Endodermal cell (in vitro differentiated cells): ENCODE results near the gene AWAT2. TPM values are rescaled to one million over a fixed set of nuclear protein-coding genes. Genes with fewer than 3 reads are reported as not detected.
A peak's percentile ranks its signal among the peaks of the same experiment; 100 is the strongest.

Source experiments
- DNase-seq: peaks from one replicate; pipeline ENCODE4 v3.0.0-alpha.2; 2017
- H3K27ac ChIP-seq: 2 replicates; pipeline ENCODE4 v1.5.1; 2013; ENCODE audit warnings: mild to moderate bottlenecking, low read depth, low read length, moderate library complexity
- H3K27me3 ChIP-seq: 2 replicates; pipeline ENCODE4 v1.6.1; 2013; ENCODE audit warnings: mild to moderate bottlenecking, low read length, moderate library complexity; ENCODE audit not compliant: insufficient read depth, control insufficient read depth, poor library complexity, severe bottlenecking
- H3K36me3 ChIP-seq: 2 replicates; pipeline ENCODE4 v1.7.0; 2013; ENCODE audit warnings: mild to moderate bottlenecking, low read length, moderate library complexity; ENCODE audit not compliant: control insufficient read depth, insufficient read depth
- H3K4me1 ChIP-seq: one replicate; pipeline ENCODE4 v1.7.0; 2013; ENCODE audit warnings: low read length; ENCODE audit not compliant: control insufficient read depth, insufficient read depth
- H3K4me3 ChIP-seq: 2 replicates; pipeline ENCODE4 v1.5.1; 2013; ENCODE audit warnings: mild to moderate bottlenecking, low read length, moderate library complexity
- H3K9ac ChIP-seq: 2 replicates; pipeline ENCODE4 v1.6.1; 2013; ENCODE audit warnings: mild to moderate bottlenecking, low read length, moderate library complexity; ENCODE audit not compliant: poor library complexity, severe bottlenecking; ENCODE audit errors: extremely low read depth
- H3K9me3 ChIP-seq: 2 replicates; pipeline ENCODE4 v1.6.1; 2013; ENCODE audit warnings: mild to moderate bottlenecking, low read length, moderate library complexity; ENCODE audit not compliant: control insufficient read depth
- H3K27ac Mint-ChIP-seq: 2 replicates; pipeline ENCODE4 v1.8.0; 2020; ENCODE audit warnings: mixed read lengths
- H3K27me3 Mint-ChIP-seq: 2 replicates; pipeline ENCODE4 v1.8.0; 2021; ENCODE audit warnings: mild to moderate bottlenecking, mixed read lengths; ENCODE audit not compliant: insufficient read depth
- H3K36me3 Mint-ChIP-seq: 2 replicates; pipeline ENCODE4 v1.8.0; 2020; ENCODE audit warnings: low read depth, mixed read lengths
- H3K4me1 Mint-ChIP-seq: 2 replicates; pipeline ENCODE4 v1.8.0; 2020; ENCODE audit warnings: mixed read lengths
- H3K4me3 Mint-ChIP-seq: 2 replicates; pipeline ENCODE4 v1.8.0; 2020; ENCODE audit warnings: mild to moderate bottlenecking, moderate library complexity, mixed read lengths
- H3K9me3 Mint-ChIP-seq: 2 replicates; pipeline ENCODE4 v1.8.0; 2020; ENCODE audit warnings: mild to moderate bottlenecking, mixed read lengths
- WGBS, 2 experiments: methylation state at CpG; one replicate each; pipeline versions ENCODE4 v1.1.5 to v1.1.7; 2013; ENCODE audit warnings: missing lambda C conversion rate in 2 of 2, mixed read lengths in 1 of 2; ENCODE audit not compliant: insufficient coverage in 1 of 2, insufficient read length in 1 of 2; 5-methylcytosine and 5-hydroxymethylcytosine counted together
- total RNA-seq, 2 donors: library from RNA; stranded (reverse); fragmentation: NEBNext Ultra II Directional in 1 of 2; extraction: Animal tissue kit (Norgen Biotek cat#: 25700) in 1 of 2; gene quantifications; 2 replicates in 1 of 2; 3 replicates in 1 of 2; pipeline ENCODE4 v1.2.1, GENCODE V29; 2021
- TF ChIP-seq, protein P1 (sequence below): fragments of 200-600 bp; sonication (generic); conservative IDR thresholded peaks from 2 replicates; pipeline ENCODE4 v1.5.0; 2021; ENCODE audit warnings: antibody characterized with exemption, mild to moderate bottlenecking

The AWAT2 gene
- total RNA-seq, 2 donors from 2014 or later: not detected

DNA sequence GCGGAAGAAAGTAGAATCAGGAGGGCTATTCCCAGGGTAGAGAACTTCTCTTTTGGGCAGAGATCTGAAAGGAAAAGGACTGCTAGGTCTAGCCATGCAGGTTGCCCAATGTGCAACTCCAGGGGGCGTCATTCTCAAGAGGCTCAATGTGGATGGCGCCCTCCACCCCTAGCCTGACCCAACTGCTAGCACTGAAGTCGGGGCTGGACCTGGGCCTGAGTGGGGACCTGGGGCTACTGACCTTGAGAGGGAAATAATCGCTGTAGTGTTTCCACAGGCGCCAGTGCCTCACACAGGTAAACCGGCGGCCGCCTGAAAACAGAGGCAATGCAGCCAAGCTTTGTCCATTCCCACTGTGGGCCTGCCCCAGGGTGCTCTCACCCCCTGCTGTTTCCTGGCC, 6.1 kb downstream of the AWAT2 start:
- Histone ChIP-seq H3K9me3 (no peaks in the 10 kb centered on the region), H3K4me3 (no peak overlapping the region), H3K27me3 (no peaks in the 10 kb centered on the region), H3K4me1 (no peaks in the 10 kb centered on the region), H3K27ac (no peak overlapping the region), H3K36me3 (peaks cover 2% of the 10 kb centered on the region), H3K9ac (no peak overlapping the region)
- DNase-seq: no peak
- Mint-ChIP-seq H3K36me3 (no peaks in the 10 kb centered on the region), H3K27ac (no peak overlapping the region), H3K4me1 (no peaks in the 10 kb centered on the region), H3K4me3 (no peak overlapping the region), H3K9me3 (peaks cover 42% of the 10 kb centered on the region), H3K27me3 (no peaks in the 10 kb centered on the region)
- whole genome bisulfite sequencing, 2 experiments: 97 to 100% methylated on average over 5 to 9 of the region's 9 CpGs
- TF ChIP-seq, protein P1, sequence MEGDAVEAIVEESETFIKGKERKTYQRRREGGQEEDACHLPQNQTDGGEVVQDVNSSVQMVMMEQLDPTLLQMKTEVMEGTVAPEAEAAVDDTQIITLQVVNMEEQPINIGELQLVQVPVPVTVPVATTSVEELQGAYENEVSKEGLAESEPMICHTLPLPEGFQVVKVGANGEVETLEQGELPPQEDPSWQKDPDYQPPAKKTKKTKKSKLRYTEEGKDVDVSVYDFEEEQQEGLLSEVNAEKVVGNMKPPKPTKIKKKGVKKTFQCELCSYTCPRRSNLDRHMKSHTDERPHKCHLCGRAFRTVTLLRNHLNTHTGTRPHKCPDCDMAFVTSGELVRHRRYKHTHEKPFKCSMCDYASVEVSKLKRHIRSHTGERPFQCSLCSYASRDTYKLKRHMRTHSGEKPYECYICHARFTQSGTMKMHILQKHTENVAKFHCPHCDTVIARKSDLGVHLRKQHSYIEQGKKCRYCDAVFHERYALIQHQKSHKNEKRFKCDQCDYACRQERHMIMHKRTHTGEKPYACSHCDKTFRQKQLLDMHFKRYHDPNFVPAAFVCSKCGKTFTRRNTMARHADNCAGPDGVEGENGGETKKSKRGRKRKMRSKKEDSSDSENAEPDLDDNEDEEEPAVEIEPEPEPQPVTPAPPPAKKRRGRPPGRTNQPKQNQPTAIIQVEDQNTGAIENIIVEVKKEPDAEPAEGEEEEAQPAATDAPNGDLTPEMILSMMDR: peak; percentile 2

DNA sequence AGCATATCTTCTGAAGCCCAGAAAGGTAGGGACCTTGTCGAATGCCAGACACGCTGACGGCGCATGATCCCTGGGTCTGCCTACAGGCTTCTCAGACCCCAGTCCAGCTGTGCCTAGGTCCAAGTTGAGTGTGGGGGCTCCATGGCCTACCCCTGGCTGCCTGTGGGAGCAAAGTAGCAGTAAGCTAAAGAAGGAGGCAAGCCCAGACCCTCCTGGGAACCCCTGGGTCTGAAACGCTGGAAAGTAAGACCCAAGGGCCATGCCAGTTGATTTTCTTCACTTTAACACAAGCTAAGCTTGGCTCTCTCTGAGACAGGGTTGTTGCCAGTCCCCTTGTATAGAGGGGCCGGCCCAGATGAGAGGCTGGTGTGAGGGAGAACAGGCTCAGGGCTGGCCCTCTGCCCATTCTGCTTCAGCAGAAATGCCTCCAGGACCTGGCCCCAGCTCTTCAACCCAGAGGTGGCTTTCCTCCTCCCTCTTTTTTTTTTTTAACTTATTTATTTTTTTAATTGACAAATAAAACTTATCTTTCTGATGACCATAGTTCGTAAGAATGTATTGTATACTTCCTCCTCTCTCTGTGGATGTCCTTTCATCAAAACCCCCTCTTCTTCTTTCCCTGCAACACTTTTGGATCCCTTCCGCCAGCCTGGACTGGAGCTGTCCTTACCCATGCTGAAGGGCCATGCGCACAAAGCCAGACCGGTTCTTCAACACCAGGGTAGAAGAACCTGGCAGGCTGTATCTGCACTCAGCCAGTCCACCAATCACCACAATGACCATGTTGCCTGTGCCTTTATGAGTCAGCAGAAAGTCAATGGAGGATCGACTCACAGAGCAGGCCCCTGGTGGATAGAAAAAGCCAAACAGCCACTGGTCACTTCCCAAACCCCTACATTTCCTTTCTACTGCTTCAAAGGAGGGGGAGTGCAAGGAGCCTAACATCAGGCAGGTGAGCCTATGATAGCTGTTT, 7.1 kb downstream of the AWAT2 start:
- Histone ChIP-seq H3K9ac (no peak overlapping the region), H3K27ac (no peak overlapping the region), H3K4me1 (no peaks in the 10 kb centered on the region), H3K4me3 (no peak overlapping the region), H3K9me3 (no peaks in the 10 kb centered on the region), H3K27me3 (no peaks in the 10 kb centered on the region), H3K36me3 (peaks cover 12% of the 10 kb centered on the region)
- TF ChIP-seq, protein P1: peak; percentile 42
- H3K36me3 Mint-ChIP-seq: peaks cover 6% of the 10 kb centered on the region
- no peaks in the 10 kb centered on the region for H3K27me3 Mint-ChIP-seq
- peak; percentile 67 for DNase-seq
- 96% methylated on average over 11 of the region's 11 CpGs; no CpG with 5 or more reads in 1 of the 2 experiments for WGBS, 2 experiments
- no peak overlapping the region for H3K4me3 Mint-ChIP-seq
- H3K27ac Mint-ChIP-seq: peak overlapping the region; percentile 71
- peaks cover 44% of the 10 kb centered on the region for H3K9me3 Mint-ChIP-seq
- H3K4me1 Mint-ChIP-seq: no peaks in the 10 kb centered on the region

DNA sequence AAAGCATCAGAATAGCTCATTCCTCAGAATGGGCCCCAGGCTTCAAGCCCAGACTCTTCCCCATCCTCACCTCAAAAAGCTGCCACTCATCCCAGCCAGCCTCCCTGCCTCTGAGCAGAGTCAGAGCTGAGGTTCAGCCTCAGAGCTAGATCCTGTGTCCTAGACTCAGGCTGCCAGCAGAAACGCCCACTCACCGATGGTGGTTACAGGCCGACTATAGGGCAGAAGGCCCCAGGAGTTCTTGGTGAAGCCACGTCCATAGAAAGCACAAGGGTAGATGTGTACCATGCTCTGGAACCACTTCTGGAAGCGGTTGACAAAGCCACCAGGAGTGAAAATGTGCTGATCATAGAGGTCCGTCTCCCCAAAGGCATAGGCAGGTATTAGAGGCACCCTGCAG, 7.7 kb downstream of the AWAT2 start:
- Histone ChIP-seq H3K27ac (no peak overlapping the region), H3K36me3 (peaks cover 19% of the 10 kb centered on the region), H3K9me3 (no peaks in the 10 kb centered on the region), H3K9ac (no peak overlapping the region), H3K4me1 (no peaks in the 10 kb centered on the region), H3K27me3 (no peaks in the 10 kb centered on the region), H3K4me3 (no peak overlapping the region)
- H3K27me3 Mint-ChIP-seq: no peaks in the 10 kb centered on the region
- TF ChIP-seq, protein P1: no peak
- H3K36me3 Mint-ChIP-seq: peaks cover 9% of the 10 kb centered on the region
- H3K9me3 Mint-ChIP-seq: peaks cover 50% of the 10 kb centered on the region
- no peaks in the 10 kb centered on the region for H3K4me1 Mint-ChIP-seq
- H3K4me3 Mint-ChIP-seq: no peak overlapping the region
- whole genome bisulfite sequencing, 2 experiments: 95 to 96% methylated on average over 5 to 6 of the region's 6 CpGs
- DNase-seq: no peak
- H3K27ac Mint-ChIP-seq: no peak overlapping the region
